Smooth muscle cell (in vitro differentiated cells): ENCODE data around the gene ZNHIT2. TPM values are rescaled to one million over a fixed set of nuclear protein-coding genes. Genes with fewer than 3 reads are reported as not detected.
"Not testable (repeated sequence)": the region's sequence is repeated elsewhere in the genome, so short reads cannot be mapped to it uniquely, and the experiment has no call there.

ENCODE experiments used
- DNase-seq: peaks from one replicate; lab custom pipeline; 2025; ENCODE audit not compliant: unreplicated experiment; lab: John Stamatoyannopoulos, UW
- H2AFZ ChIP-seq: fragments of 200-600 bp; sonication (generic); 2 replicates; pipeline ENCODE4 v1.6.0; 2016; ENCODE audit warnings: antibody characterized with exemption, low read depth, mild to moderate bottlenecking
- H3F3A ChIP-seq: fragments of 200-600 bp; sonication (generic); 2 replicates; pipeline ENCODE4 v1.6.0; 2017; ENCODE audit warnings: antibody characterized with exemption, low read depth
- H3K27ac ChIP-seq: fragments of 200-600 bp; sonication (generic); 2 replicates; pipeline ENCODE4 v1.5.1; 2016; ENCODE audit warnings: low read depth, mild to moderate bottlenecking
- H3K27me3 ChIP-seq: fragments of 200-600 bp; sonication (generic); 2 replicates; pipeline ENCODE4 v1.6.1; 2016; ENCODE audit warnings: low read depth, mild to moderate bottlenecking
- H3K36me3 ChIP-seq: fragments of 200-600 bp; sonication (generic); 2 replicates; pipeline ENCODE4 v1.5.1; 2016; ENCODE audit warnings: low read depth
- H3K4me1 ChIP-seq: fragments of 200-600 bp; sonication (generic); 2 replicates; pipeline ENCODE4 v1.5.1; 2016; ENCODE audit warnings: low read depth
- H3K4me2 ChIP-seq: fragments of 200-600 bp; sonication (generic); 2 replicates; pipeline ENCODE4 v1.6.0; 2016; ENCODE audit warnings: mild to moderate bottlenecking
- H3K4me3 ChIP-seq: fragments of 200-600 bp; sonication (generic); 2 replicates; pipeline ENCODE4 v1.5.1; 2016; ENCODE audit warnings: mild to moderate bottlenecking
- H3K79me2 ChIP-seq: fragments of 200-600 bp; sonication (generic); 2 replicates; pipeline ENCODE4 v1.6.0; 2016; ENCODE audit warnings: low read depth, mild to moderate bottlenecking
- H3K9ac ChIP-seq: fragments of 200-600 bp; sonication (generic); 2 replicates; pipeline ENCODE4 v1.6.0; 2016; ENCODE audit warnings: low read depth
- H3K9me3 ChIP-seq: fragments of 200-600 bp; sonication (generic); replicated peaks from 2 replicates; pipeline ENCODE4 v1.5.1; 2016; ENCODE audit warnings: low read depth
- H4K20me1 ChIP-seq: fragments of 200-600 bp; sonication (generic); 2 replicates; pipeline ENCODE4 v1.6.0; 2016; ENCODE audit warnings: low read depth
- WGBS: methylation state at CpG from one replicate; pipeline ENCODE4 v1.1.7; 2016; ENCODE audit warnings: low lambda C conversion rate; 5-methylcytosine and 5-hydroxymethylcytosine counted together
- polyA plus RNA-seq: library from polyadenylated mRNA; unstranded; fragments of >200 nt; fragmentation: Nextera tagmentation; extraction: Ambion mirVana; gene quantifications from 2 replicates; pipeline ENCODE4 v1.2.1, GENCODE V29; 2016
- total RNA-seq: library from RNA; depleted of rRNA; stranded (reverse); fragments of >200 nt; gene quantifications from 2 replicates; pipeline ENCODE4 v1.2.3, GENCODE V29; 2014
- TF ChIP-seq, protein P1 (sequence below): fragments of 200-600 bp; sonication (generic); IDR thresholded peaks from 2 replicates; pipeline ENCODE4 v1.5.1; 2017; ENCODE audit warnings: borderline replicate concordance, mild to moderate bottlenecking, antibody characterized with exemption; ENCODE audit not compliant: insufficient read depth, poor library complexity, severe bottlenecking

The ZNHIT2 gene
- total and polyA plus RNA-seq, 2 experiments from 2014 or later, result 9.1 to 14.5 TPM

- Histone ChIP-seq H3K4me3 (no peak overlapping the region), H2AFZ (no peak overlapping the region)
- 27% methylated on average over 12 of the region's 12 CpGs for WGBS
These were observed 33.2 kb upstream of the ZNHIT2 start for GRCh38 chr11:65150509-65151299.

DNA sequence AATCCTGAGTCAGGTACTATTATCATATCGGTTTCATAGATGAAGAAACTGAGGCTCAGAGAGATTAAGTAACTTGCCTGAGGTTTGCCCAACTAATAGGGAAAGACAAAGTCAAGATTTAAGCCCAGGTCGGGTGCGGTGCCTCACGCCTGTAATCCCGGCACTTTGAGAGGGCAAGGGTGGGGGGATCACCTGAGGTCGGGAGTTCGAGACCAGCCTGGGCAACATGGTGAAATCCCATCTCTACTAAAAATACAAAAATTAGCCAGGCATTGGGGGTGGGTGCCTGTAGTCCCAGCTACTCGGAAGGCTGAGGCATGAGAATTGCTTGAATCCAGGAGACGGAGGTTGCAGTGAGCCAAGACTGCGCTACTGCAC lies 32.6 kb upstream of the ZNHIT2 start:
- not testable (repeated sequence) for H3K27me3 ChIP-seq, DNase-seq, H3F3A ChIP-seq, H3K79me2 ChIP-seq, H3K9me3 ChIP-seq, H3K4me1 ChIP-seq, H3K9ac ChIP-seq, H3K36me3 ChIP-seq, H4K20me1 ChIP-seq, H3K4me3 ChIP-seq, H2AFZ ChIP-seq
- Histone ChIP-seq H3K4me2 (peak overlapping the region; percentile 69), H3K27ac (peak overlapping the region; percentile 70)
- WGBS, result 90% methylated on average over 10 of the region's 10 CpGs

More at GRCh38 chr11:65150509-65151299, 33.2 kb upstream of the ZNHIT2 start:
- H4K20me1 ChIP-seq, result no peaks in the 10 kb centered on the region
- H3K4me2 ChIP-seq, result peak overlapping the region; percentile 69
- peaks cover 5% of the 10 kb centered on the region for H3K27me3 ChIP-seq
- no peaks in the 10 kb centered on the region for H3F3A ChIP-seq
- H3K79me2 ChIP-seq, result no peaks in the 10 kb centered on the region
- H3K27ac ChIP-seq, result peak overlapping the region; percentile 70
- TF ChIP-seq, protein P1, sequence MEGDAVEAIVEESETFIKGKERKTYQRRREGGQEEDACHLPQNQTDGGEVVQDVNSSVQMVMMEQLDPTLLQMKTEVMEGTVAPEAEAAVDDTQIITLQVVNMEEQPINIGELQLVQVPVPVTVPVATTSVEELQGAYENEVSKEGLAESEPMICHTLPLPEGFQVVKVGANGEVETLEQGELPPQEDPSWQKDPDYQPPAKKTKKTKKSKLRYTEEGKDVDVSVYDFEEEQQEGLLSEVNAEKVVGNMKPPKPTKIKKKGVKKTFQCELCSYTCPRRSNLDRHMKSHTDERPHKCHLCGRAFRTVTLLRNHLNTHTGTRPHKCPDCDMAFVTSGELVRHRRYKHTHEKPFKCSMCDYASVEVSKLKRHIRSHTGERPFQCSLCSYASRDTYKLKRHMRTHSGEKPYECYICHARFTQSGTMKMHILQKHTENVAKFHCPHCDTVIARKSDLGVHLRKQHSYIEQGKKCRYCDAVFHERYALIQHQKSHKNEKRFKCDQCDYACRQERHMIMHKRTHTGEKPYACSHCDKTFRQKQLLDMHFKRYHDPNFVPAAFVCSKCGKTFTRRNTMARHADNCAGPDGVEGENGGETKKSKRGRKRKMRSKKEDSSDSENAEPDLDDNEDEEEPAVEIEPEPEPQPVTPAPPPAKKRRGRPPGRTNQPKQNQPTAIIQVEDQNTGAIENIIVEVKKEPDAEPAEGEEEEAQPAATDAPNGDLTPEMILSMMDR, result no peak
- peak; percentile 75 for DNase-seq
- no peak overlapping the region for H3K9ac ChIP-seq
- H3K36me3 ChIP-seq, result no peaks in the 10 kb centered on the region
- no peaks in the 10 kb centered on the region for H3K9me3 ChIP-seq
- no peaks in the 10 kb centered on the region for H3K4me1 ChIP-seq

GRCh38 chr11:65148657-65149056 lies 31.2 kb upstream of the ZNHIT2 start:
- Histone ChIP-seq H3K4me3 (no peak overlapping the region), H3K79me2 (no peaks in the 10 kb centered on the region), H3K4me1 (no peaks in the 10 kb centered on the region), H3K36me3 (no peaks in the 10 kb centered on the region), H2AFZ (no peak overlapping the region), H3K27me3 (peaks cover 12% of the 10 kb centered on the region), H3K9ac (no peak overlapping the region), H3K27ac (no peak overlapping the region), H3K4me2 (no peak overlapping the region), H3K9me3 (no peaks in the 10 kb centered on the region), H4K20me1 (no peaks in the 10 kb centered on the region), H3F3A (no peaks in the 10 kb centered on the region)
- 94% methylated on average over 5 of the region's 5 CpGs for WGBS
- TF ChIP-seq, protein P1, result no peak
- no peak for DNase-seq

DNA sequence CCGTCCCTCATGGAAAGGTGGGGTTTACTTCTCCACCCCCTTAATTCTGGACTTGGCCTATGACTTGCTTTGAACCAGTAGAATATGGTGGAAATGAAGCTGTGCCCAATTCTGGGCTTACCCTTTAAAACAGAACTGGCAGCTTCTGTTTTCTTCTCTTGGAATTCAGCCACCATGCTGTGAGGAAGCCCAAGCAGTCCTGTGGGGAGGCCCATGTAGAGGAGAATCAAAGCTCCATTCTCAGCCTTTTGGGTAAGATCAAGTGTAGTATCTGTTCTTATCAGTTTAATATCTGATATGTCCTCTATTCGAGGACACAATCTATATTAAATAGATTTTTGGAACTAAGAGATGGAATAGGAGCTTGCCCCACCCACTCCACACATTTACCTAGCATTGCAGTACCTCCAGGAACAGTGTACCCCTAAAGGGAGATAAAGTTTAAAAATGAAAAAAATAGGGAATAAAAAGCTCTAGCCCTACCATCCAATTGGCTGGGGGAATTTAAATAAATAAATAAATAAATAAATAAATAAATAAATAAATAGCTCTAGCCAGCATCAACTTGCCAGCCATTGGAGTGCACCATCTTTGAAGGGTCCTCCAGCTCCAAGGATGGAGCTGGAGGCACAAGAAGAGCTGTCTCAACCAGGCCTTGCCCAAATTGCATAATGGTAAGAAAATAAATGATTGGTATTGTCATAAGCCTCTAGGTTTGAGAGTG lies 30.0 kb upstream of the ZNHIT2 start:
- no peak for DNase-seq
- H2AFZ ChIP-seq, result no peak overlapping the region
- WGBS, result 82% methylated on average over 2 of the region's 2 CpGs

More for the DNA sequence above, 30.0 kb upstream of the ZNHIT2 start:
- H3K27me3 ChIP-seq, result peaks cover 6% of the 10 kb centered on the region
- no peaks in the 10 kb centered on the region for H3K4me1 ChIP-seq
- H3K36me3 ChIP-seq, result no peaks in the 10 kb centered on the region
- H3K9ac ChIP-seq, result no peak overlapping the region
- no peaks in the 10 kb centered on the region for H4K20me1 ChIP-seq
- no peaks in the 10 kb centered on the region for H3K79me2 ChIP-seq
- H3K4me3 ChIP-seq, result no peak overlapping the region
- no peak overlapping the region for H3K27ac ChIP-seq
- H3K9me3 ChIP-seq, result no peaks in the 10 kb centered on the region
- TF ChIP-seq, protein P1, result no peak
- H3F3A ChIP-seq, result no peaks in the 10 kb centered on the region
- no peak overlapping the region for H3K4me2 ChIP-seq
